ENCODE results near the gene GNG7.
"Not testable (repeated sequence)": the region's sequence is repeated elsewhere in the genome, so short reads cannot be mapped to it uniquely, and the experiment has no call there.

The GNG7 gene

DNA sequence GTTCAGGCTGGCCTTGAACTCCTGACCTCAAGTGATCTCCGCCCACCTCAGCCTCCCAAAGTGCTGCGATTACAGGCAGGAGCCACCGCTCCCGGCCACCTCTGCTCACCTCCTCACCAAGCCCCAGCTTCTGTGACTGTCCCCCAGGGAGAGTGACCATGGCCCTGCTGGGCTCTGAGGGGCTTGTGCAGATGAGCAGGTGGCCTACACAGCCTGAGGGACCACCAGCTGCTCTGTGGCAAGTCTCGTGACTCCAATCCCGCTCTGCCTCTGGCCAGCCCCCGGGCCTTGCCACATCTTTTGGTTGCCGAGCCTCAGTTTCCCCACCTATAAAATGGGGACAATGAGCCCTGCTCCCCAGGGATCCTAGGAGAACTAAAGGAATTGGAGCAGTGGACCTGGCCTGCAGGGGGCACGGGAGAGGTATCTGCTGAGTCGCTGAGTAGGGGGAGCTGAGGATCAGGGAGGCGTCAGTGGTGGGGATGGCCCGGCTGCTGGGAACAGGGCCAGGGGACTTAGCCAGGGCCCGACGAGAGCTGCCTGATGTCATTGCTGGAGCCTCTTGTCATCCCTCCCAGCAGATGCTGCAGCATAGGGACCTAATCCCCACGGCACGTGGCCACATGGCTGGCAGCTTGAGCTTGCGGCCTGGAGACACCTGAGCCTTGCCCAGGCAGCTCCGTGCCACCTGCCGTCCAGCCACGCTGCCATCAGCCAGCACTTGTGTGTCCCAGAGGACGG is 151.9 kb downstream of the GNG7 start:
- no peak for DNase-seq (ENCODE audit: low spot score)

- no peak for DNase-seq (ENCODE audit: low spot score)
These were observed 152.7 kb downstream of the GNG7 start for GRCh38 chr19:2549701-2550191.

DNA sequence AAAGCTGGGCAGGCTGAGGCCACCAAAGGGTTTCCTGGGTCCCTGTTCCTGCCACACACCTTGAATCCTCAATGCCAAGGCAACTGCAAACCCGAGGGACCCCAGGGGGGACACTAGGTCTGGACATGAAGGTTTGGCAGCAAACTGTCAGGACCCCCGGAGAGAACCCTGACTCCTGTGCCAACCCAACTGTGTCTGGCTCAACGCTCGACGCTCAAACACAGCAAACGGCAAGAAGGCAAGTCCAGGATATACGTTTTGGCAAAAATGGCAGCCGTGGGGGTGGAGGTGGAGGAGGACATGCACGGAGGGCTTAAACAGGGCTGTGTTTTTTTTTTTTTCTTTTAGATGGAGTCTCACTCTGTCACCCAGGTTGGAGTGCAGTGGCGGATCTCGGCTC is 153.5 kb downstream of the GNG7 start:
- no peak for DNase-seq (ENCODE audit: low spot score)

- no peak for DNase-seq (ENCODE audit: low spot score)
These were observed 154.8 kb downstream of the GNG7 start for GRCh38 chr19:2547721-2548120.

DNA sequence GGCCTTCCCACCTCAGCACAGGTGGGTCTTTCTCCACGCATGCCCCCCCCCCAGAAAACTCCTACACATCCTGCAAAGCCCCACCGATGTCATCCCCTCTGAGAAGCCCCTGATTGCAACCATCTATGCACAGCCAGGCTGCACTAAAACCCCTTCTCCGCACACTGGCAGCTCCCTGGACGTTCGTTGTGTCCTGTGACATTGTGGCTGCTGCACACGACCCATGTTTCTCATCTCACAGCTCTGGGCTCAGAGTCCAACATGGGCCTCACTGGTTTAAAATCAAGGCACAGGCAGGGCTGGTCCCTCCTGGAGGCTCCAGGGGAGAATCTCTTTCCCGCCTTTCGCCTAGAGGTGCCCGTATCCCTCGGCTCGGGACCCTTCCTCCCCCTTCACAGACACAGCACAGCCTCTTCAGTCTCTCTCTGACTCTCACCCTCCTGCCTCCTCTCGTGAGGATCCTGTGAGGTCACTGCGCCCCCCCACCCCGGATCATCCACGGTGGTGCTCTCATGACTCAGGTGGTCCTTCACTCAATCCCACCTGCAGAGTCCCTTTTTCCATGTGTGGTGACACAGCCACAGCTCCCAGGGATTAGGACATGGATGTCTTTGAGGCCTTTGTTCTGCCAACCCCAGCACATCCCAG is 155.3 kb downstream of the GNG7 start:
- no peak for DNase-seq (ENCODE audit: low spot score)

- no peak for DNase-seq (ENCODE audit: low spot score)
These were observed 156.1 kb downstream of the GNG7 start for GRCh38 chr19:2546128-2547032.

DNA sequence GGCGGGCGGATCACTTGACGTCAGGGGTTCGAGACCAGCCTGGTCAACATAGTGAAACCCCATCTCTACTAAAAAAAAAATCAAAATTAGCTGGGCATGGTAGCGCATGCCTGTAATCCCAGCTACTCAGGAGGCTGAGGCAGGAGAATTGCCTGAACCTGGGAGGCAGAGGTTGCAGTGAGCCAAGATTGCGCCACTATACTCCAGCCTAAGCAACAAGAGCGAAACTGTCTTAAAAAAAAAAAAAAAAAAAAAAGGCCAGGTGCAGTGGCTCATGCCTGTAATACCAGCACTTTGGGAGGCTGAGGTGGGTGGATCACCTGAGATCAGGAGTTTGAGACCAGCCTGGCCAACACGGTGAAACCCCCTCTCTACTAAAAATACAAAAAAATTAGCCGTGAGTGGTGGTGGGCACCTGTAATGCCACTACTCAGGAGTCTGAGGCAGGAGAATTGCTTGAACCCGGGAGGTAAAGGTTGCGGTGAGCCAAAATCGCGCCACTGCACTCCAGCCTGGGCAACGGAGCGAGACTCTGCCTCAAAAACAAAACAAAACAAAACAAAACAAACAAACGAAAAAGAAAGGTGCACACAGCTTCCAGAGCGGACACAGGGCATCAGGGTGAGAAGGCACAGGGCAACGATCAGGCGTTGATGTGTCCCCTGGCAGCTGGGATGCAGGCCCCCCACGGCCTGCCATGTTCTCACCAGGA is 156.9 kb downstream of the GNG7 start:
- DNase-seq (ENCODE audit: low spot score), result not testable (repeated sequence)

DNA sequence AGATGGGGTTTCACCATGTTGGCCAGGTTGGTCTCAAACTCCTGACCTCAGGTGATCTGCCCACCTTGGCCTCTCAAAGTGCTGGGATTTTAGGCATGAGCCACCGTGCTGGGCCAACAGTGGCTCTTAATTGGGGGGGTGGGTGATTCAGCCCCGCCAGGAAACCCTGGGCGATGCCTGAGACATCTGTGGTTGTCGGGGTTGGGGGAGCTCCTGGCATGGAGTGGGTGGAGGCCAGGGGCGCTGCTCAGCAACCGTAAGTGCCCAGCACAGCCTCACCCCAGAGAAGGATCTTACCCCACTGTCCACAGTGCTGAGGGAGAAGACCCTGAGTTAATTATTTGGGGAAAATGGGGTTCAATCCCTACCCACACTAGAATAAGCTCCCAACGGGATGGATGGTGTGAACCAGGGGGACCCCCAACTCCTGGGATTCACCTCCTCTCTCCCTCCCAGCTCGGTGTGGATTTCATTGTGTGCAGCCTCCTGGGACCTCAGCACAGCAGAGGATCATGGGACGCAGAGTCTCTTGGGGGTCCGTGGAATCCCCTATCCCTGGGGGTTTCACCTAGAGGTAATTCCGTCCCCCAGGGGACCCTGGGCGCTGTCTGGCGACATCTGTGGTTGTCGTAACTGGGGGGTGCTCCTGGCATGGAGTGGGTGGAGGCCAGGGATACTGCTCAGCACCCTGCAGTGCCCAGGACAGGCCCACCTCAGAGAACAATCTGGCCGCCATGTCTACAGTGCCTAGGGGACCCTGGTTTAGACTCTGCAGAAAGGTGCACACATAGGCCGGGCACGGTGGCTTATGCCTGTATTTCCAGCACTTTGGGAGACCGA is 157.7 kb downstream of the GNG7 start:
- no peak for DNase-seq (ENCODE audit: low spot score)

DNA sequence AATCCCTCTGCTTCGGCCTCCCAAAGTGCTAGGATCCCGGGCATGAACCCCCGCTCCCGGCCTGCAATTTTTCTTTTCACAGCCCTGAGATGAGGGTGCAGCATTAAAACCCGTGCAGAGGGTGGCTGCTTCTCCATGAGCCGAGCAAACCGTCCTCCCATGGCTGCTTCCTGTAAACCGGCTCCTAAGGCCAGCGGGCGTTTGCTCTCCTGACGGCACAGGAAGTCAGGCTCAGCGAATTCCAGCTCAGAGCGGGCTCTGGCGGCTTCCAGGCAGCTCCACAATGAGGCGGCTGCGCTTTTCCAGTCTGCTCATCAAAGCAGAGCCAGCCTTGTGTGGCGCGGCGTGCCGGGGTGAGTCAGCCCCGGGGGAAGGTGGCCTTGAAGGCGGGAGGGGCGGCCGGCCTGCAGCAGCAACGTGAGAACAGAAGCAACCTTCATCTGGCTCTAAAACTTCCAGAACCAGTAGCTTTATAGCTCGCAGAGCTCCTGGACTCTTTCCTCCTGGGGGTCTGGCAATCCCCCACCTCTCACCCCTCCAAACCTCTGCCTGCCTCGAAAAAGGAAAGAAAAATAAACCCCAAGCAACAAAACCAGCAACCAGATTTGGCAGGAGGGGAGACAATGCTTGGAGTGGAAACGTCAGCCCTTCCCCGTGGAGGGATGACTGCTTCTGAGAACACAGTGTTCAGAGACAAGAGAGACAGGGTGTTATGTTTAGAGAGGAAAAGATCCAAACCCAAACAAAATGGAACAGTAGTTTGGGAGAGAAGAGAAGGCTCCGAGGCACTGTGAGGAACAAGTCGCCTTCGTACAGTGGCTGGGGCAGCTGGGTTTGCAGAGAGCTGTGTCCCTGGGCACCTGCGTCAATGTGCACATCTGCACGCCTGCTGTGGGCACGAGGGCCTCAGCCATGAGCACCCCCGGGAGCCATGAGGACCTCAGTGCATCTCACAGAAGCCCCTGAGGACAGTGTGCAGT is 158.7 kb downstream of the GNG7 start:
- DNase-seq (ENCODE audit: low spot score), result peak; percentile 73

GRCh38 chr19:2543072-2543462 is 159.4 kb downstream of the GNG7 start:
- not testable (repeated sequence) for DNase-seq (ENCODE audit: low spot score)

DNA sequence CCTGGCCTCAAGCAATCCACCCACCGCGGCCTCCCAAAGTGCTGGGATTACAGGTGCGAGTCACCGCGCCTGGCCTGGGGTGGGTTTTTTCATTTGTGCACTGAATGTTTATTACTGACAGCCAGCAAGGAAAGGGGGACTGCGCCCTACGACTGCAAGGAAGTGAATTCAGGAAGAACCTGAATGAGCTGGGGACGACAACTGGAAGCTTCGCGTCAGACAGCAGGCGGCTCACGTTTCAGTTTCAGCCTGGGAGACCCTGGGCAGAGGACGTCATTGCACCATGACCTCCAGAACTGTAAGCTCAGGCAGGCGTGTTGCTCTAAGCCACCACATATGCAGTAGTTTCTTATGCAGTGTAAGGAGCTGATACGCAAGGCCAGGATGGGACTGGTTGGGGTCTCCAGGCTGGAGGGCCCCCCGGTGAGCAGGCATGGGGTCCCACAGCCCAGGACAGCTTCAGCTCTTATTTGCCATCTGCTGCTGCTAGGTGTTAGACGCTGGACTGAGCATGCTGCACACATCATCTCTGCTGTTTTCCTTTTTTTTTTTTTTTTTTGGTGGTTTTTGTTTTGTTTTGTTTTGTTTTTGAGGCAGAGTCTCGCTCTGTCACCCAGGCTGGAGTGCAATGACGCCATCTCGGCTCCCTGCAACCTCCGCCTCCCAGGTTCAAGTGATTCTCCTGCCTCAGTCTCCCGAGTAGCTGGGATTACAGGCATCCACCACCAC is 160.0 kb downstream of the GNG7 start:
- DNase-seq (ENCODE audit: low spot score), result no peak

DNA sequence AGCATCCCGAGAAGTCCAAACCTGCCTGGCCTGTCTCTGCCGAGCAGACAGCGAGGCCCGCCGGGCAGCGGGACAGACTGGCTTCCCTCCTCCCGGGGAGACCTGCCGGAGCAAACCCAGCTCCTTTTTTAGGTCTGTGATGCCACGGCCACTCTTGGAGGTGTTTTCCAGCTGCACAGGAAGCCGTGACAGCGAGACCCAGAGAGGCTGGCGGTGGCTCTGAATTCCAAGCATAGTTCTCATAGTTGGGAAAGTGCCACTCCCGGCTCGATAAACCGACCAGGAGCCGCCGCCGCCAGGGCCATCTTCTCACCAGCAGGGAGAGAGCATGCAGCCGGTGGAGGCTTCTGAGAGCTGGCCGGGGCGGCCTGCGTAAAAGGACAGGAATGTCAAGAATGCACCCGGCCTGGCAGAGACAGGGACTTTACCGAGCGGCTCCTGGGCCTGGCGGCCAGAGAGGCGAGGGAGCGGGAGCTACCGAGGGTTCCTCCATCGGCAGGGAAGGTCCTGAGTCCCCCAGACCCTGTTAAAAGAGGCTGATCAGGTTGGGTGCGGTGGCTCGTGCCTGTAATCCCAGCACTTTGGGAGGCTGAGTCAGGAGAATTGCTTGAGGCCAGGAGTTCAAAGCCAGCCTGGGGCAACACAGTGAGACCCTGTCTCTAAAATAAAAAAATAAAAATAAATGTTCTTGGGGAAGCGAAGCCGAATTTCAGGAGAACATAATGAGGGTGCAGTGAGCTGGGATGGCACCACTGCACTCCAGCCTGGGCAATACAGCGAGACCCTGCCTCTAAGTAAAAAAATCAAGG is 161.6 kb downstream of the GNG7 start:
- DNase-seq (ENCODE audit: low spot score), result no peak

DNA sequence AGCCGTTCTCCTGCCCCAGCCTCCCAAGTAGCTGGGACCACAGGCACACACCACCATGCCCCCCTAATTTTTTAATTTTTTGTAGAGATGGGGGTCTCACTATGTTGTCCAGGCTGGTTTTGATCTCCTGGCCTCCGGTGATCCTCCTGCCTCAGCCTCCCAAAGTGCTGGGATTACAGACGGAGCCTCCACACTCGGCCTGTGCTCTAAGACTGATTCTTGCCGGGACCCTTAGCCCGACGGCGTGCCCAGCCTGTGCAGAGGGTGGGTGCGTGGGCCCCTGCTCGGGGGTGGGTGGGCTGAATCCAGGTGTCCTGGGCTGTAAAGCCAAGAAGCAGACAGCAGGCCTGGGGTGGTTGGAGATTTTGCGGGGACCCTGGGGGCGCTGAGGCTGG is 162.2 kb downstream of the GNG7 start:
- DNase-seq (ENCODE audit: low spot score), result no peak

DNA sequence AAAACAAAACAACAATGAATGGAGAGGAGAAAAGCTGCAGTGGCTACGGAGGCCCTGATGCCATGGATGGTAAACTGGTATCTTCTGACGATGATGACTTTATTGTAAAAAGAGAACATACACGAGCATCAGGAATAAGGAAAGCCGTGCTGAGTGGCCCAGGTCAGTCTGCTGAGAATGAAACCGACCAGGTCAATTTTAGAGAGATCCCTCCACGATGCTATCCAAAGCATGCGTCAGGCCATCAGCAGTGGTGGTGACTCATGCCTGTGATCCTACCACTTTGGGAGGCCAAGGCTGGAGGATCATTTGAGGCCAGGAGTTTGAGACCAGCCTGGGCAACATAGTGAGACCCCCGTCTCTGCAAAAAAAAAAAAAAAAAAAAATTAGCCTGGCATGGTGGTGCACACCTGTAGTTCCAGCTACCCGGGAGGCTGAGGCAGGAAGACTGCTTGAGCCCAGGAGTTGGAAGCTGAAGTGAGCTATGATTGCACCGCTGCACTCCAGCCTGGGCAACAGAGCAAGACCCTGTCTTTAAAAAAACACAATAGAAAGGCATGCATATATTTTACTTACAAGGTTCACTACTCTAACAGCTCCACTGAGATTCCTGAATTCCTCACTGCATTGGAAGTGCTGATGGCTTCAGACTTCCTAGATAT is 164.3 kb downstream of the GNG7 start:
- no peak for DNase-seq (ENCODE audit: low spot score)

GRCh38 chr19:2537584-2537983 is 164.9 kb downstream of the GNG7 start:
- not testable (repeated sequence) for DNase-seq (ENCODE audit: low spot score)

DNA sequence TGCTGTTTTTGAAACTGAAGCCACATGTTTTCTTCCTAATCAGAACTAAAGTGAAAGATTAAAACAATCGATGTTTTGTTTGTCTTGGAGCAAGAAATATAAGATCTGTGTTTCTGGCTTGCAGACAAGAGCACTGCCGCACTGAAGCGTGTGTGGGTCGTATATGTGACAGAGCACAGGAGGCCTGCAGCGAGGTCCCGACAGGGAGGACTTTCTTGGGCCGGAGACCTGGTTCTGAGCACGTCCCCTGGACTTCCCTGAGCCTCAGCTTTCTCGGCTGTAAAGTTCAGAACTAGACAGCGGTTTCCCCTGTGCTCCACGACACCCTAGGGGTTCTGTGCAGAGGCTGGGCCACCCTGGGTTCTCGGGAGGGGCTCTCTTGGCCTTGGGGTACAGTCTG is 166.0 kb downstream of the GNG7 start:
- no peak for DNase-seq (ENCODE audit: low spot score)

- no peak for DNase-seq (ENCODE audit: low spot score)
These were observed 168.0 kb downstream of the GNG7 start for GRCh38 chr19:2534423-2535013.

Measured in CD4-positive, alpha-beta T cell treated with Interleukin-15 for 4 hours (primary cell).